Adrenal gland (tissue), 12 donors: ENCODE data around the gene KIAA1328. TPM values are rescaled to one million over a fixed set of nuclear protein-coding genes. Genes with fewer than 3 reads are reported as not detected.

Experiments
- DNase-seq, 7 donors: peaks; one replicate each; pipeline ENCODE4 v3.0.0-alpha.2; 2019 to 2020
- H3K27ac ChIP-seq, 5 donors: fragments of 200-600 bp; sonication (generic) in 4 of 5; 1 replicate in 3 of 5; 2 replicates in 2 of 5; pipeline versions ENCODE4 v1.5.1 to v1.8.0; 2016 to 2020; ENCODE audit warnings: mild to moderate bottlenecking in 1 of 5
- H3K27me3 ChIP-seq: fragments of 200-600 bp; 2 replicates; pipeline ENCODE4 v1.8.0; 2021
- H3K36me3 ChIP-seq, 2 donors: fragments of 200-600 bp; replicated peaks in 1 of 2; 1 replicate in 1 of 2; 2 replicates in 1 of 2; pipeline versions ENCODE4 v1.5.1 to v1.8.0; 2018 to 2022
- H3K4me1 ChIP-seq, 2 donors: fragments of 200-600 bp; replicated peaks in 1 of 2; 1 replicate in 1 of 2; 2 replicates in 1 of 2; pipeline versions ENCODE4 v1.5.1 to v1.8.0; 2018 to 2021
- H3K4me3 ChIP-seq, 4 donors: fragments of 200-600 bp; sonication (generic) in 3 of 4; one replicate each; pipeline ENCODE4 v1.5.1; 2016 to 2018
- H3K9me3 ChIP-seq, 3 donors: fragments of 200-600 bp; sonication (generic) in 1 of 3; replicated peaks in 1 of 3; 1 replicate in 2 of 3; 2 replicates in 1 of 3; pipeline versions ENCODE4 v1.5.1 to v1.8.0; 2016 to 2021
- POLR2A ChIP-seq, 2 donors: fragments of 450-650 bp; IDR thresholded peaks; one replicate each; pipeline ENCODE4 v1.6.1; 2017; ENCODE audit warnings: antibody characterized with exemption in 2 of 2, mild to moderate bottlenecking in 2 of 2, moderate library complexity in 1 of 2
- WGBS, 4 donors: extraction: QIAGEN DNeasy Blood & Tissue Kit in 2 of 4; methylation state at CpG; one replicate each; pipeline versions ENCODE4 v1.1.5 to v1.1.7; 2013 to 2017; 5-methylcytosine and 5-hydroxymethylcytosine counted together
- intact Hi-C, 2 donors: fragments of 100-400 bp; cut with DNase I; formaldehyde crosslinking; loops; one replicate each; pipeline versions ENCODE4 v1.14.1 to v1.15.0; 2022 to 2023
- polyA plus RNA-seq, 3 donors: library from polyadenylated mRNA; stranded (reverse); fragments of 200-250 nt in 2 of 3; fragments of 350-450 nt in 1 of 3; fragmentation: Illumina TruSeq in 1 of 3; extraction: RNeasy Lipid Tissue Mini Kit (QIAGEN cat#74804) in 1 of 3; gene quantifications; one replicate each; pipeline ENCODE4 v1.2.3, GENCODE V29; 2013 to 2014
- total RNA-seq, 9 donors: library from RNA; depleted of rRNA in 4 of 9; stranded (reverse); fragments of >200 nt in 4 of 9; fragments of 120-200 nt in 1 of 9; fragmentation: NEBNext Ultra II Directional in 1 of 9; extraction: Animal tissue kit (Norgen Biotek cat#: 25700) in 1 of 9; gene quantifications; one replicate each; pipeline versions ENCODE4 v1.1.0 to v1.2.4, GENCODE V29; 2013 to 2023
- TF ChIP-seq, protein P1 (sequence below), 6 experiments: fragments of 450-650 bp in 4 of 6; fragments of 200-600 bp in 2 of 6; sonication (generic) in 1 of 6; IDR thresholded peaks; 1 replicate in 5 of 6; 2 replicates in 1 of 6; pipeline versions ENCODE4 v1.5.1 to v1.8.0; 2016 to 2021; ENCODE audit warnings: antibody characterized with exemption in 6 of 6, mild to moderate bottlenecking in 2 of 6, moderate library complexity in 1 of 6
- donor health status: healthy with polysubstance abuse.
- donor health status: Bipolar disorder and iron deficiency.
- donor health status: DM: yes; HTN: yes; CAD: no.
- donor health status: DM: no; HTN: no; CAD: no.
- donor health status: DM: no; HTN: no; CAD: no.
- donor health status: DM: yes; HTN: yes; CAD: no.

KIAA1328 gene
- total and polyA plus RNA-seq, 12 donors = 2.5 to 20.5 (median 7.2) TPM

DNA sequence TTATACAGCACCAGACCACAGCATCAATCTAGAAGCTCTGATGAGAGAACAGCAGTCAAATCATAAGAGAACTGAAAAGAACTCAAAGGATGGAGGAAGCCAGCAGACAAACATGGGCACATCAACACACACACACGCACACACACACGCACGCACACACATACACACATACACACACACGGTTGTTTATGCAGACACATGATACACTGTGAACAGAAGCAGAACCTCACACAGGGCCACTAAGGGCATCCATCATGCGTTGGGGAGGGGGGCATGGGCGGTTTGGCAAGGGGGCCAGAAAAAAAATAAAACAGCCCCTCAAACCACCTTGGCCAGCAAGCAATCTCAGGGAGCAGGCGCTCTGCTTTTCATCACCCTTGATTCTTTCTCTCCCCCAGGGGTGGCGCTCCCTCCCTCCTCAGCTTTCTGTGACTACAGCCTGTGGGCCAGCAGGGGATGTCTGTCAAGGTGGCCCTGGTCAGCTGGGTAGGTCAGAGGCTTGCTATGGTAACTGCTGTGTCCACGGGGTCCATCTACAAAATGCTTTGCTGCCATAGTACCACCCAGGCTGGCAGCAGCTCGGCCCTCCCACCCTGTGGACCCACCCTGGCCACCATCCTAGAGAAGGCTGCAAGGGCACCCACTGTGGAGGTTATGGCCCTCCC is 418.7 kb downstream of the KIAA1328 start:
- Histone ChIP-seq H3K4me3 (no peak overlapping the region), H3K27ac (no peak overlapping the region), H3K4me1 (no peaks in the 10 kb centered on the region), H3K9me3 (no peaks in the 10 kb centered on the region), H3K36me3 (no peaks in the 10 kb centered on the region), H3K27me3 (peaks cover 16% of the 10 kb centered on the region)
- DNase-seq = no peak
- WGBS, 4 donors = 78 to 84% (median 81%) methylated on average over 7 to 10 of the region's 10 CpGs
- TF ChIP-seq, protein P1, sequence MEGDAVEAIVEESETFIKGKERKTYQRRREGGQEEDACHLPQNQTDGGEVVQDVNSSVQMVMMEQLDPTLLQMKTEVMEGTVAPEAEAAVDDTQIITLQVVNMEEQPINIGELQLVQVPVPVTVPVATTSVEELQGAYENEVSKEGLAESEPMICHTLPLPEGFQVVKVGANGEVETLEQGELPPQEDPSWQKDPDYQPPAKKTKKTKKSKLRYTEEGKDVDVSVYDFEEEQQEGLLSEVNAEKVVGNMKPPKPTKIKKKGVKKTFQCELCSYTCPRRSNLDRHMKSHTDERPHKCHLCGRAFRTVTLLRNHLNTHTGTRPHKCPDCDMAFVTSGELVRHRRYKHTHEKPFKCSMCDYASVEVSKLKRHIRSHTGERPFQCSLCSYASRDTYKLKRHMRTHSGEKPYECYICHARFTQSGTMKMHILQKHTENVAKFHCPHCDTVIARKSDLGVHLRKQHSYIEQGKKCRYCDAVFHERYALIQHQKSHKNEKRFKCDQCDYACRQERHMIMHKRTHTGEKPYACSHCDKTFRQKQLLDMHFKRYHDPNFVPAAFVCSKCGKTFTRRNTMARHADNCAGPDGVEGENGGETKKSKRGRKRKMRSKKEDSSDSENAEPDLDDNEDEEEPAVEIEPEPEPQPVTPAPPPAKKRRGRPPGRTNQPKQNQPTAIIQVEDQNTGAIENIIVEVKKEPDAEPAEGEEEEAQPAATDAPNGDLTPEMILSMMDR (IDR thresholded peaks at IDR 0.05) = no peak
- no peak for TF ChIP-seq POLR2A (IDR thresholded peaks at IDR 0.05)
- intact Hi-C loops = loop anchor here in 1 of 2 donors (10.0 kb wide), 1 partner anchor 57 kb away; no protein-coding TSS in a partner anchor

DNA sequence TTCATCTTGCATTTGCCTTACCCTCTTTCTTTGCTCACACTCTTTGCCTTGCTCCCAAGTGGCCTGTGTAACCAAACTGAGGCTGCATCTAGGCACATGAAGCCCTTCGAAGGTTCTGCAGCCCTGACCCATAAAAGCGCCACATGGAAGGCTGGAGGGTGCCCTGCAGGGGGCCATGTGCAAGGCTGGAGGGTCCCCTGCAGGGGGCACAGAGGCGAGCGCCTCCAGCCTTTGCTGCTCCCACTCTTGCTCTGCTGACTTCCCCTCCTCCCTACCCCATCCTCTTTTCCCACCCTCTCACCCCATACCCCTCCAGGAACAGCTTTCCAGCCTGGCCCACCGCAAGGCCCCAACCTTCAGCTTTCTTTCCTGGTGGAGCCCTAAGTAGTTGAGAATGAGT is 419.4 kb downstream of the KIAA1328 start:
- Histone ChIP-seq H3K9me3 (no peaks in the 10 kb centered on the region), H3K27ac (no peak overlapping the region), H3K4me3 (no peak overlapping the region), H3K27me3 (peaks cover 21% of the 10 kb centered on the region), H3K4me1 (no peaks in the 10 kb centered on the region), H3K36me3 (no peaks in the 10 kb centered on the region)
- intact Hi-C loops = loop anchor here in 1 of 2 donors (10.0 kb wide), 1 partner anchor 57 kb away; no protein-coding TSS in a partner anchor
- no peak for DNase-seq
- 76 to 91% (median 86%) methylated on average over 5 of the region's 5 CpGs for WGBS, 4 donors
- no peak for TF ChIP-seq POLR2A (IDR thresholded peaks at IDR 0.05)
- TF ChIP-seq, protein P1 (IDR thresholded peaks at IDR 0.05) = no peak

DNA sequence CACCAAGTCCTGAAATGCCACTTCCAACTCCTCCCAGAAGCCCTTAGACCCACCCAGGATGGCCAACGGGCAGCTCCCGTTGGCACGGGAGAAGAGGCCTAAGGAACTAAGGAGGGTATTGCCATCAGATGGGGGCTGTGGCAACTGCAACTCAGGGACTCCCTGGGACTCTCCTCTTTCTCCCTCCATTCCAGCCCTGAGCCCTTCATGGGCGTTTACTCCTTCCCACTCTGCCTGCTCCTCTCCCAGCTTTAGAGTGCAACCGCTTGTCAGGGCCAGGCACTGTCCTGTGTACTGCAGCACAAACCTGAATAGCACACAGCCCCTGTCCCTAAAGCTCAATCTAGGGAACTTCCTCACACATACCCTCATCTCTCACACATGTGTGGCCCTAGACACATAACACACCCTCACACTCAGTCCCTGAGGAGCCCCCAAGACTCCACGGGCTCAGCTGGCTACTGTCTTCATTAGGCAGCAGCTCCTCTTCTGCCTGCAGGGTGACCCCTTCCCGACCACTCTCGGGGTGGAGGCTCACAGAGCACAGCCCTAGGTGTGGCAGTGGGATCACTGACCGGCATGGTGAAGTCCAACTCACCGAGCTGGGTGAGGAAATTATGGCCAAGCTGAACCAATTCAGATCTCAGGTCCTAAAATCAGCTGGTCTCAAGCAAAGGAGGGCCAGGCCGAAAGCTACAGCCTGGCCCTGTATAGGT is 420.4 kb downstream of the KIAA1328 start:
- no peak overlapping the region for H3K4me3 ChIP-seq
- peaks cover 0 to 3% of the 10 kb centered on the region in 2 donors for H3K4me1 ChIP-seq
- H3K27me3 ChIP-seq = peaks cover 23% of the 10 kb centered on the region
- no peak for DNase-seq
- H3K9me3 ChIP-seq = no peaks in the 10 kb centered on the region
- no peaks in the 10 kb centered on the region for H3K36me3 ChIP-seq
- intact Hi-C loops = loop anchor here in 1 of 2 donors (10.0 kb wide), 1 partner anchor 55 kb away; no protein-coding TSS in a partner anchor
- 77 to 83% (median 80%) methylated on average over 7 to 11 of the region's 11 CpGs for WGBS, 4 donors
- TF ChIP-seq POLR2A (IDR thresholded peaks at IDR 0.05) = no peak
- no peak overlapping the region for H3K27ac ChIP-seq

DNA sequence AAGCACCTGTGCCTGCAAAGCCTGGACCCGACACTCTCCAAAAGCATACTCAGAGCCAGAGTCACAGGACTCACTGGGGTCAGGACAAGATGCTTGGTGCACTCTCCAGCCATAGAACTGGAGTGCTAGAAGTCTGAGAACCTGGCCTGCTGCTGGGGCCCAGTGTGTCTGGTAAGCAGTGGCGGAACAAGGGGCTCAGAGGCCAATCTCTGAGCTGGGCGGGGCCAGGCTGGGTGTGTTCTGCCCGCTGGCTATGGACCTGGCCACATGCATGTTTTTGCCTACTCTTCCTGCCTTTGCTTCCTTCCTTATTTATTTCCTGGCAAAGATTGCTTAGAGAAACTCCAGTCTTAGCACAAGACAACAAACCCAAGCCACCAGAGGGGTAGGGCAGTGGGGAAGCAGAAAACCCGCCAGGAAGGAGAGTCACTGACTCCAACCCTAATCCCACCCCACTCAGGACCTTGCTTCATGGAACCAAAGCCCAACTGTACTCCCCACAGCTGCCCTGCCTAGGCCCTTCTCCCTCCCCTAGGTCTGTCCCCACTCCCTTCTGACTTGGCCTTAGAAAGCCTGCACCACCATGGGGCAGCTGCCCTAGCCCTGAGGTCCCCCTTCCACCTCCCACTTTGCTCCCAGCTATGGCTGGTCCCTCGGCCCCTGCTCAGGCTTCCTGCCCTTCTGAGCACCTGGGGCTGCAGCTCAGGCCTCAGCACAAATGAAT is 421.1 kb downstream of the KIAA1328 start:
- Histone ChIP-seq H3K27ac (no peak overlapping the region), H3K9me3 (no peaks in the 10 kb centered on the region), H3K4me3 (no peak overlapping the region), H3K4me1 (peaks cover 0 to 4% of the 10 kb centered on the region in 2 donors), H3K36me3 (no peaks in the 10 kb centered on the region), H3K27me3 (peaks cover 19% of the 10 kb centered on the region)
- DNase-seq = no peak
- 40 to 89% (median 87%) methylated on average over 4 to 6 of the region's 6 CpGs for WGBS, 4 donors
- TF ChIP-seq, protein P1 (IDR thresholded peaks at IDR 0.05) = no peak
- no peak for TF ChIP-seq POLR2A (IDR thresholded peaks at IDR 0.05)
- intact Hi-C loops = loop anchor here in 1 of 2 donors (10.0 kb wide), 1 partner anchor 55 kb away; no protein-coding TSS in a partner anchor
